Karpas-422 (cell line): ENCODE data around the gene CRY1. TPM values are rescaled to one million over a fixed set of nuclear protein-coding genes. Genes with fewer than 3 reads are reported as not detected.
"Not testable (repeated sequence)": the region's sequence is repeated elsewhere in the genome, so short reads cannot be mapped to it uniquely, and the experiment has no call there.

Experiments
- DNase-seq: peaks from one replicate; pipeline ENCODE4 v3.0.0-alpha.2; 2015
- H2AFZ ChIP-seq: fragments of 200-600 bp; sonication (generic); 2 replicates; pipeline ENCODE4 v1.6.1; 2014; ENCODE audit warnings: antibody characterized with exemption, low read length, mixed read lengths
- H3K27ac ChIP-seq: fragments of 200-600 bp; sonication (generic); 2 replicates; pipeline ENCODE4 v1.5.1; 2014; ENCODE audit warnings: mild to moderate bottlenecking, low read length, moderate library complexity
- H3K27me3 ChIP-seq: fragments of 200-600 bp; sonication (generic); 2 replicates; pipeline ENCODE4 v1.6.1; 2014; ENCODE audit warnings: low read length, mixed read lengths
- H3K36me3 ChIP-seq: fragments of 200-600 bp; sonication (generic); 2 replicates; pipeline ENCODE4 v1.6.1; 2014; ENCODE audit warnings: low read length, mixed read lengths; ENCODE audit not compliant: insufficient read depth
- H3K4me1 ChIP-seq: fragments of 200-600 bp; sonication (generic); 2 replicates; pipeline ENCODE4 v1.6.1; 2014; ENCODE audit warnings: mild to moderate bottlenecking, low read length, mixed read lengths
- H3K4me2 ChIP-seq: fragments of 200-600 bp; sonication (generic); 2 replicates; pipeline ENCODE4 v1.6.1; 2014; ENCODE audit warnings: low read length, low read depth, mild to moderate bottlenecking; ENCODE audit not compliant: poor library complexity, severe bottlenecking
- H3K4me3 ChIP-seq: fragments of 200-600 bp; sonication (generic); 2 replicates; pipeline ENCODE4 v1.5.1; 2014; ENCODE audit warnings: mild to moderate bottlenecking, antibody characterized with exemption, low read length, mixed read lengths
- H3K79me2 ChIP-seq: fragments of 200-600 bp; sonication (generic); 2 replicates; pipeline ENCODE4 v1.6.1; 2014; ENCODE audit warnings: mild to moderate bottlenecking, low read length, mixed read lengths
- H3K9ac ChIP-seq: fragments of 200-600 bp; sonication (generic); 2 replicates; pipeline ENCODE4 v1.6.0; 2014; ENCODE audit warnings: low read length
- H3K9me2 ChIP-seq: fragments of 200-600 bp; sonication (generic), shearing (Covaris generic); replicated peaks from 2 replicates; pipeline ENCODE4 v1.6.0; 2014; ENCODE audit warnings: mild to moderate bottlenecking, low read length, moderate library complexity; ENCODE audit not compliant: insufficient read depth
- H3K9me3 ChIP-seq: fragments of 300-700, 200-600 bp; sonication (generic); 2 replicates; pipeline ENCODE4 v1.6.1; 2014; ENCODE audit warnings: low read length, mixed read lengths
- H4K20me1 ChIP-seq: fragments of 200-600 bp; sonication (generic); 2 replicates; pipeline ENCODE4 v1.6.1; 2014; ENCODE audit warnings: mild to moderate bottlenecking, antibody characterized with exemption, low read length, low read depth; ENCODE audit not compliant: insufficient read depth
- total RNA-seq: library from RNA; depleted of rRNA; stranded (reverse); fragments of >200 nt; shearing (Covaris generic); gene quantifications from 2 replicates; pipeline ENCODE4 v1.2.3, GENCODE V29; 2014; ENCODE audit warnings: low replicate concordance

CRY1 gene
- total RNA-seq, 1 experiment from 2014 or later: not detected

DNA sequence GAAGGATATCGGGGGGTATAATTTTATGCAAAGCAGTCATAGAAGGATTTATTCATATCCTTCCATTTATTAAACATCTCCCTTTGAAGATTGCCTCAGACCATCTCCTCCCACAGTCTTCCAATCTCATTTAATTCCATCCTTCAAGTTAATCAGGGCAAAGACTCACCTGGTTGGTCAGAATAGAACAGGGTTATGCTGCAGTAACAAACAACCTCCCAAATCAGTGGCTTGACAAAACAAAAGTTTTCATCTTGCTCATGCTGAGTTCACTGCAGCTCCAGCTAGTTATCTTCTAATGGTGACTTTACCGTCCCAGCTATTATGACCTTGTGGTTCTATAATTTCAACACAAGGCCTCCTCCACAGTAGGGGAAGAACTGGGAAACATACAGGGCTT, 57.6 kb downstream of the CRY1 start:
- H3K9me2 ChIP-seq: no peaks in the 10 kb centered on the region
- H3K4me3 ChIP-seq: no peak overlapping the region
- no peaks in the 10 kb centered on the region for H3K27me3 ChIP-seq
- H3K4me1 ChIP-seq: no peaks in the 10 kb centered on the region
- H3K9ac ChIP-seq: no peak overlapping the region
- H3K9me3 ChIP-seq: no peaks in the 10 kb centered on the region
- H4K20me1 ChIP-seq: no peaks in the 10 kb centered on the region
- H3K79me2 ChIP-seq: no peaks in the 10 kb centered on the region
- DNase-seq: no peak
- H3K4me2 ChIP-seq: no peak overlapping the region
- no peaks in the 10 kb centered on the region for H3K36me3 ChIP-seq
- no peak overlapping the region for H3K27ac ChIP-seq
- no peak overlapping the region for H2AFZ ChIP-seq

DNA sequence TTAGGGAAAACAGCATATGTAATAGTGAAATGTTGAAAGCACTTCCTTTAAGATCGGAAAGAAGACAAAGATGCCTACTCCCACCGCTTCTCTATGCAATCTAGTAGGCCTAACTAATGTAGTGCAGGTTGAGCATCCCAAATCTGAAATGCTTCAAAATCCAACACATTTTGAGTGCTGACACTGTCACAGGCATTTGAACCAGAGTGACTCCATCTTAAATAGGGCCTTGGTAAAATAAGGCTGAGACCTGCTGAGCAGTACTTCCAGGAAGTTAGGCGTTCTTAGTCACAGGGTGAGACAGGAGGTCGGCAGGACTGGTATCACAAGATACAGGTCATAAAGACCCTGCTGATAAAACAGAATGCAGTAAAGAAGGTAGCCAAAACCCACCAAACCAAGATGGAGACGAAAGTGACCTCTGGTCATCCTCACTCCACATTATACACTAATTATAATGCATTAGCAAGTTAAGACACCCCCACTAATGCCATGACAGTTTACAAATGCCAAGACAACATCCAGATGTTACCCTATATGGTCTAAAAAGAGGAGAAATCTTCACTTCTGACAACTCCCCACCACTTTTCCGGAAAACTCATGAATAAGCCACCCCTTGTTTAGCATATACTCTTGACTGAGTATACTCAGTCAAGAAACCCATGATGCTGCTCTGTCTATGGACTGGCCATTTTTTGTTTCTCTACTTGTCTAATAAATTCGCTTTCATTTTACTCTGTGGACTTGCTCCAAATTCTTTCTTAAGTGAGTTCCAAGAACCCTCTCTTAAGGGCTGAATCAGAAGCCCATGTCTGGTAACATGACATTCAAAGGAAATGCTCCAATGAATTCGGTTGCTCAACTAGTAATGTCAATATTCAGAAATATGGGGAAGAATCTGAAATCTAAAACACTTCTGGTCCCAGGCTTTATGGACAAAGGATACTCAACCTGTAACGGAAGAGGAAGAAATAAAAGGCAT, 59.3 kb downstream of the CRY1 start:
- H3K9me2 ChIP-seq: no peaks in the 10 kb centered on the region
- no peaks in the 10 kb centered on the region for H4K20me1 ChIP-seq
- DNase-seq: no peak
- H3K9ac ChIP-seq: no peak overlapping the region
- H3K27ac ChIP-seq: no peak overlapping the region
- H3K4me1 ChIP-seq: no peaks in the 10 kb centered on the region
- no peaks in the 10 kb centered on the region for H3K27me3 ChIP-seq
- no peak overlapping the region for H3K4me2 ChIP-seq
- no peaks in the 10 kb centered on the region for H3K79me2 ChIP-seq
- no peaks in the 10 kb centered on the region for H3K9me3 ChIP-seq
- H3K4me3 ChIP-seq: no peak overlapping the region
- no peaks in the 10 kb centered on the region for H3K36me3 ChIP-seq
- no peak overlapping the region for H2AFZ ChIP-seq

DNA sequence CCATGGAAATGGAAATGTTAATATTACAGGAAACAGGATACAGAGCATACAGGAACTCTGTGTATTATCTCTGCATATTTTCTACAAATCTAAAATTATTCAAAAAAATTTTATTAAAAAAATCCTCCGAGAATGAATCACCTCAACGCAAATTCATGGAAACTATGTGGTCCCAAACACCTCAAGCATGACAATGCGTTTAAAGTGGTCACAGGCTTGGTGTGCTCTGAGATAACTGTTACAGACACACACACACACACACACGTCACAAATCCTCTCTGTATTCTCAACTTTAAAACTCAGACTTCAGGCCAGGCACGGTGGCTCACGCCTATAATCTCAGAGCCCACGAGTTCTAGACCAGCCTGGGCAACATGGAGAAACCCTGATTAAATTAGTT, 61.1 kb downstream of the CRY1 start:
- no peaks in the 10 kb centered on the region for H3K4me1 ChIP-seq
- no peaks in the 10 kb centered on the region for H3K27me3 ChIP-seq
- H3K9ac ChIP-seq: no peak overlapping the region
- H3K9me2 ChIP-seq: no peaks in the 10 kb centered on the region
- no peaks in the 10 kb centered on the region for H3K9me3 ChIP-seq
- H2AFZ ChIP-seq: no peak overlapping the region
- no peaks in the 10 kb centered on the region for H3K79me2 ChIP-seq
- H3K4me3 ChIP-seq: no peak overlapping the region
- no peak for DNase-seq
- no peak overlapping the region for H3K4me2 ChIP-seq
- H3K36me3 ChIP-seq: no peaks in the 10 kb centered on the region
- H3K27ac ChIP-seq: no peak overlapping the region
- no peaks in the 10 kb centered on the region for H4K20me1 ChIP-seq

DNA sequence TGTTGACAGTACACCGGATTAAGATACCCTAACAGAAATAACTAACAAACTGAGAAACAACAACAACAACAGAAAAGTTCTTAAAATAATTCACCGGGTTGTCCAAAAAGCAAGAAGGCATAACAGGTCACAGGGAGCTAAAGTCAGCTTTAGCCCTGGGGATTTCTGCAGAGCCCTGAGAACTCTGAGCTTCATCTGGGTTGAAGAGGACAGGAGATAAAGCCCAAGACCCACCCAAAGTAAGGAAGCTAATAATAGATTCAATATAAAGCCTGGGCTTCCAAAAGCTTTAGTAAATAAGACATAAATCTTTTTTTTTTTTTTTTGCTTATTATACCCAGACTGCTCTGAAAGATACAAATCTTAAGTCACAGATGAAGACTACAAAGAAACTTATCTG, 62.3 kb downstream of the CRY1 start:
- no peaks in the 10 kb centered on the region for H3K79me2 ChIP-seq
- no peaks in the 10 kb centered on the region for H3K36me3 ChIP-seq
- H3K9me3 ChIP-seq: no peaks in the 10 kb centered on the region
- no peaks in the 10 kb centered on the region for H3K9me2 ChIP-seq
- no peak overlapping the region for H3K27ac ChIP-seq
- H3K9ac ChIP-seq: no peak overlapping the region
- H4K20me1 ChIP-seq: no peaks in the 10 kb centered on the region
- no peak overlapping the region for H3K4me3 ChIP-seq
- no peak for DNase-seq
- no peaks in the 10 kb centered on the region for H3K27me3 ChIP-seq
- no peak overlapping the region for H3K4me2 ChIP-seq
- no peaks in the 10 kb centered on the region for H3K4me1 ChIP-seq
- no peak overlapping the region for H2AFZ ChIP-seq

DNA sequence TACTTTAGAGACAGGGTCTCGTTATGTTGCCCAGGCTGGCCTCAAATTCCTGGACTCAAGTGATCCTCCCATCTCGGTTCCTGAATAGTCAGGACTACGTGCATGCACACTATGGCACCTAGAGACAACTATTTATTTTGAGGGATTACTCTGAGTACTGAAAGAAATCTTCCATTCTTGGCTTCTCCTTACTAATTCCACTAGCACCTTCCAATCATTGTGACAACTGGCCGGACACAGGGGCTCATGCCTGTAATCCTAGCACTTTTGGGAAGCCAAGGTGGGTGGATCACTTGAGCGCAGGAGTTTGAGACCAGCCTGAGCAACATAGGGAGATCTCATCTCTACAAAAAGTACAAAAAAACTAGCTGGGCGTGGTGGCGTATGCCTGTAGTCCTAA, 64.3 kb downstream of the CRY1 start:
- no peaks in the 10 kb centered on the region for H4K20me1 ChIP-seq
- H3K4me3 ChIP-seq: no peak overlapping the region
- no peaks in the 10 kb centered on the region for H3K9me3 ChIP-seq
- H3K27ac ChIP-seq: no peak overlapping the region
- H3K9me2 ChIP-seq: no peaks in the 10 kb centered on the region
- no peak overlapping the region for H3K9ac ChIP-seq
- H3K79me2 ChIP-seq: no peaks in the 10 kb centered on the region
- no peak overlapping the region for H3K4me2 ChIP-seq
- no peaks in the 10 kb centered on the region for H3K4me1 ChIP-seq
- DNase-seq: no peak
- H2AFZ ChIP-seq: no peak overlapping the region
- no peaks in the 10 kb centered on the region for H3K36me3 ChIP-seq
- no peaks in the 10 kb centered on the region for H3K27me3 ChIP-seq

DNA sequence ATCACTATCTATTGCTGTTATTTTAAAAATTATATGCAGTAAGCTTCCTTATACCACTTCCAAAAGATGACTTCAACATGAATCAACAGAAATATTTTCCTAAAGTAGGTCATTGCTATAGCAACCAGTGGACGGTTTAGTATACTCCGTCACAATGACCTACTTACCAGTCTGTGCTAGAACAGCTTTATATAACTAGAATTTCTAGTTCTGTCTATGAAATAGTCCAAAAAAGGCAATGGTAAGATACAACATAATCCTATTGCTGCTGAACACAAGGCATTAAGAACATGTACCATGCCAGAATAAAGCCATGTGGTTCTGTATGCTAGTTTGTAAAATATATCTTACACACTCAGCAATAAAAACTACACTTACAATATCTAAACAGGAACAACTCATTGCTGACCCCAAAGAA, 65.7 kb downstream of the CRY1 start:
- no peak for DNase-seq
- Histone ChIP-seq H3K27ac (no peak overlapping the region), H4K20me1 (no peaks in the 10 kb centered on the region), H3K79me2 (no peaks in the 10 kb centered on the region), H3K9me2 (no peaks in the 10 kb centered on the region), H2AFZ (no peak overlapping the region), H3K4me2 (no peak overlapping the region), H3K9me3 (no peaks in the 10 kb centered on the region), H3K36me3 (no peaks in the 10 kb centered on the region), H3K9ac (no peak overlapping the region), H3K4me1 (no peaks in the 10 kb centered on the region), H3K4me3 (no peak overlapping the region), H3K27me3 (no peaks in the 10 kb centered on the region)

DNA sequence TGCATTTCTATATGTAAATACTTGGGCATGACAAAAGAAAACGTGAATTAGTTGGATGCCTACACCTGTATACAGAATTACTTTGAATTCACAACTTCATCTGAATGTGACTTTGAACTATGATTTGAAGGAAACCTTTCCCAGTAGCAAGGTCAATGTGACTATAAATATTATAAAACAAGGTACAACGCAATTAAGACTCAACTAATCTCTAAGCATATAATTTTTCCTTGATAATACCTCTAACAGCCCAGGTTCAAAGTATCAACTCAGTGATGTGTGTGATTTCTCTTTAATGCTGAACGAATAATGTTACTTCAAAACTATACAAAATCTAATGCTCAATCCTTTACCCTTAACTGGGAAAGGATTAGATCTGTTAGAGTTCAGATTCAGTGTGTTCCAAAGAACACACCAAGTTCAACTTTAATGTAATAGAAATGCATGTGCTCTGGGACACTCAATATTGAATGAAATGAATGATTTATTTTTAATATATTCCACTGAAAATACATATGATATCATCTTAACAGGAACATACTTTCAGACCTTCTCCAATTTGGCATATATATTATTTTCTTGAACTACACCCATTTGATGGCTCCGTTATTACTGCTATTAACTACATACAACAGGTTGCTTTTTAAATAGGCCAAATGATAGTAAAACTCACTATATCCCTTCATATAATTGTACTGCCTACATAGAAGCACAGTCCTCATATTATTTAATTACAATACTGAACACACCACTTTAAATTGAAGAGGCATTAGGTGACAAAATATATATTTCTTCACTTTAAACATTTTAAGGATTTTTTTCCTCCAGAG, 66.3 kb downstream of the CRY1 start:
- Histone ChIP-seq H3K79me2 (no peaks in the 10 kb centered on the region), H4K20me1 (no peaks in the 10 kb centered on the region), H3K4me1 (no peaks in the 10 kb centered on the region), H3K36me3 (no peaks in the 10 kb centered on the region), H3K27me3 (no peaks in the 10 kb centered on the region), H3K9me2 (no peaks in the 10 kb centered on the region), H2AFZ (no peak overlapping the region), H3K4me3 (no peak overlapping the region), H3K9me3 (no peaks in the 10 kb centered on the region), H3K27ac (no peak overlapping the region), H3K9ac (no peak overlapping the region), H3K4me2 (no peak overlapping the region)
- DNase-seq: no peak

DNA sequence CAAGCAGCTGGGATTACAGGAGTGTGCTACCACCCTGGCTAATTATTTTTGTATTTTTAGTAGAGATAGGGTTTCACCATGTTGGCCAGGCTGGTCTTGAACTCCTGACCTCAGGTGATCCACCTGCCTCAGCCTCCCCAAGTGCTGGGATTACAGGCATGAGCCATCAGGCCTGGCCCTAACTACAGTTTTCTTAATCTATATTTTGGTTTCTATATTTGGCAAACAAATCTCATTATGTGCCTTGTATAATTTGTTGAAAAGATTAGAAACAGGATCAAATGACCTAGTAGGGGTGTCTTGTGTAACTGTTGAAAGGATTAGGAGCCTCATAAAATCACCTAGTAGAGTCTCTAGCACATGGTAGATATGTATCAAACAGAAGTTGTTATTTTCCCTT, 67.0 kb downstream of the CRY1 start:
- not testable (repeated sequence) for H4K20me1 ChIP-seq, H3K27ac ChIP-seq

More for the DNA sequence above, 67.0 kb downstream of the CRY1 start:
- H3K9me2 ChIP-seq, H3K36me3 ChIP-seq, H3K79me2 ChIP-seq, H3K9ac ChIP-seq, H3K4me1 ChIP-seq, H3K9me3 ChIP-seq, H2AFZ ChIP-seq, H3K27me3 ChIP-seq, H3K4me2 ChIP-seq, DNase-seq, H3K4me3 ChIP-seq: not testable (repeated sequence)
